H4 (cell line): Measurements from ENCODE around the gene CFAP46. TPM values are rescaled to one million over a fixed set of nuclear protein-coding genes. Genes with fewer than 3 reads are reported as not detected.
"Not testable (repeated sequence)": the region's sequence is repeated elsewhere in the genome, so short reads cannot be mapped to it uniquely, and the experiment has no call there.

Experiments
- DNase-seq: peaks from one replicate; pipeline ENCODE4 v3.0.0-alpha.2; 2015; ENCODE audit warnings: low spot score
- total RNA-seq: library from RNA; depleted of rRNA; stranded (reverse); fragments of >200 nt; shearing (Covaris generic); gene quantifications from 2 replicates; pipeline ENCODE4 v1.2.3, GENCODE V29; 2014

The CFAP46 gene
- total RNA-seq, 1 experiment from 2014 or later, result 4.8 TPM

DNA sequence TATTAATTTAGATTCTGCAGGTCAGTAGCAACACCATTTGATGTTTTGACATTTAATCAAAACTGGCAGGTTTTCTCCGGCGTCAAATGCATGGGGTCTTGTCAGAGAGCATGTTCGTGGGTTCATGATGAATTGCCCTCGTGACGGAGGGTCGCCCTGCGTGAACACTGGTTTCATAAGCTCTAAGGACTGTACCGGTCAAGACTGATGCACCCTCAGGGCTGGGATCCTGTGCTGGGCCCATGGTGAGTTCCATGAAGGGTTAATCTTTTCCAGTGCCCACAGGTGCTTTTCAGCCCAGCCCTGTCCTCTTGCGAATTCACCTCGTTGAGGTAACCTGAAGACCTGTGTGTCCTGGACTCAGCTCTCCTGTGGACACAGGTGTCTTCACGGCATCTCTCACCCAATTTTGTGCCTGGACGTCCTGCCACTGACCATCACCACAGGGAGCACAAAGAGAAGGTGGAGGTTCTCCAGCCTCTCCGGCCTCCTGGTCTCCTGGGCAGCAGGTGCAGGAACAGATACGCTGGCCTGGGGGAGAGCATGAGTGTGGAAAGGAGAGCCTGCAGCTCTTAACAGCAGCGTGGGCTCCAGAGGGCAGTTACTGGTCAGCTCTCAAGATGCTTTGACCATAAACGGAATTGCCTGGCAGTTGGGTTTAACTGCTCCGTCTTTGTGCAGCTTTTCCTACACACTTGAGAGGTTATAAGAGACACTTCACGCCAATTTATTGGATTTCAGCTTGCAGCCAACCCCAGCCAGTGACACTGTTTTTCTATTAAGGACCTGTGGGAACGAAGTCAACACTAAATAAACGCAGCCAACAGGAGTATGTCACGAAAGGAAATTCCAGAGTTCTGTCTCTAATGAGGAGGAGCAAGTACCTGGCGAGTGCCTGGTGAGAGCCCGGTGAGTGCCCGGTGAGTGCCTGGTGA is 37.4 kb upstream of the CFAP46 start:
- DNase-seq, result no peak

GRCh38 chr10:132978542-132978941 is 36.2 kb upstream of the CFAP46 start:
- no peak for DNase-seq

- DNase-seq, result no peak
These were observed 35.4 kb upstream of the CFAP46 start for GRCh38 chr10:132977807-132978206.

DNA sequence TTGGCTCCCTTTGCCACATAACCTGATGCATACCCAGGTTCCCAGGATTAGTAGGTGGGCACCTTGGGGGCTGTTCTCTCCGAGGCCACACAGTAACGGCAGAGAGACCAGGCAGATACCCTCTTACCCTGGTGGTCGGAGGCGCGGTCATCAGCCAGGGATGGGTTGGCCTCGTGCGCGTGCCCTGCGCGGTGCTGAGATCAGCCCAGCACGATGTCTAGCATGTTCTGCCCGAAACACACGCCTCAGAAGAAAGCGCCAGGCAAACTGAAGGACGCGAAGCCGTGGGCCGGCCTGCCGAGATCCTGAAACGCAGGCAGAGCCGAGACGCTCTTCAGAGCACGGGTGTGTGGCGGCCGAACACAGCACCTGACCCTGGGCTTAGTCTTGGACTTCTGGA is 34.7 kb upstream of the CFAP46 start:
- DNase-seq, result no peak

GRCh38 chr10:132975831-132976682 is 33.7 kb upstream of the CFAP46 start:
- no peak for DNase-seq

- no peak for DNase-seq
These were observed 32.8 kb upstream of the CFAP46 start for GRCh38 chr10:132974886-132975830.

- DNase-seq, result no peak
These were observed 32.0 kb upstream of the CFAP46 start for GRCh38 chr10:132974249-132974796.

DNA sequence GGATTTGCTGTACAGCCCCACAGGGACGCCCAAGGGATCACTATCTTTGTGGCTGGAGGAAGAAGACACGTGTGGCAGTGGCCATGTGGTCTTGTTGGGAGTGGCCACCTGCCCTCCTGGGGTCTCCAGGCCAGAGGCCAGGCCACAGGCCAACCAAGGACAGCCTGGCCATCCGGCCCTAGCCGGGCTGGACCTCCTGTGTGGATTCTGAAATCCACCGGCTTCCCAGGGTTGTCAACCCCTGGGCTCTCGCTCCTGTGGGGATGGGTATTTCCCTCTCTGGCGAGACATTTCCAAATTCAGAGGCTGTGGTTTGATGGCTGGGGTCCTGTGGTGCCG is 31.5 kb upstream of the CFAP46 start:
- no peak for DNase-seq

- DNase-seq, result no peak
These were observed 30.9 kb upstream of the CFAP46 start for GRCh38 chr10:132972986-132973902.

DNA sequence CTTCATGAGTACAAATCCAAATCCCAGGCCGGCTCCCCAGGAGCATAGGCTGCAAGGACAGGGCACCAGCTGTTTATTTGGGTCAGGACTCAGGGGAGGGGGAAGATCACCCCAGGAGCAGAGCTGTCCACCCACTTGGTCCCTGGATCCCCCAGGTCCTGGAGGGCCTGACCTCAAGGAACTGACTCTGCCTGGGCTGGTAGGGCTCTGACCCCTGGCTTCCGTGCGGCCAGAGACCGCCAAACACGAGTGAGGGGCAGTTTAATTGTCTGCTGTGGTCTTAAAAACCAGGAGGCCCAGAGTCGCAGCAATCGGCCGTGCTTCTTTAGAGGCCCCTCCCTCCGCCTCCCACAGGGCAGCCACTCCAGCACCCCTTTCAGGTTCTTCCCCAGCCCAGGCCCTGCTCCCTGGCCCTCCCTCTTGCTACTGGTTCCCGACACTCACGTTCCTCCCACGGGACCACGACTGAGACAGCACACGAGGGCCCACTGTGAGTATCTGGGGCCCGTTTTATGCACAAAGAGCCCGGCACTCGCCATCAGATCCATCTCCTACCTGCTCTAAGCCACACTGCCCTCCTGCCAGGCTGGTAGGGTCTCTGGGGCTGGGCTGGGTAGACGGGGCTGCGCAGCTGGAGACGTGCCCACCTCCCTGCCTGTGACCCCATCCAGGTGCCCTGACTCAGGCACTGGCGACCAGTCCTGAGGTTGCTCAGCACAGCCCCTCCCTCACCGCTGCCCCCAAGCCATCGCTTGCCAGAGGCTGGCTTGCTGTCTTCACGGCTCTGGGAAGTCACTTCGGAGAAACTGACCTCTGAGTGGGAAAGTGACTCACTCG is 30.0 kb upstream of the CFAP46 start:
- no peak for DNase-seq

DNA sequence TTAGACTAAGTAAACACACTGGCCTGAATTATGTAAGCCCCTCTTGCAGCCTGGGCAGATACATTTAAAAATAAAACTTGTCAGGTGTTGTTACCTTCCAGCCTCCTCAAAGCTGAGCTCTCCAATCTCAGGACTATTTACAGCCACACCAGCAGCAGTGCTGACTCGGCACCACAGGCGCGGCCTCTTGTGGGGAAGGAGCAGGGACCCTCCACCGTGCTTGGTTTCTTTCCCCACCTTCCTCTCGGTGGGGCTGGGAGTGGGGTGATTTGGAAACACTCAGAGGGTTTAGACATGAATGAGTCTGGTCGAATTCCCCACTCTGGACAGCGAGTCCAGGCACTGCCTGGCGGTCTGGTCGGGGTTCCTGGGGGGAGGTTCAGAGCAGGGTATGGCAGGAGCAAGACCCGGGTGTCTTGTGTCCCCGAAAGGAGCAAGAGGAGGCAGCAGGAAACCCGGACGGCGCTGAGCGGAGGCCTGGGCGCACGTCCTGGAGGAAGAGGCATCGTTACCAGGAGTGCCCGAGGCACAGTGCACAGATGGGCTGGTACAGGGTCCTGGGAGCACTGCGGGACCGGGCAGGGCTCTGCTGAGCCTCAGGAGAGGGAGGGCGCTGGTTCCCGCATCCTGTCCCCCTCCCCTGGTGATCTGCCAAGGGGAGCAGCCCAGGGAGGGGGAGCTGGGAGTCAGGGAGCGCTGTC is 29.2 kb upstream of the CFAP46 start:
- DNase-seq, result no peak

DNA sequence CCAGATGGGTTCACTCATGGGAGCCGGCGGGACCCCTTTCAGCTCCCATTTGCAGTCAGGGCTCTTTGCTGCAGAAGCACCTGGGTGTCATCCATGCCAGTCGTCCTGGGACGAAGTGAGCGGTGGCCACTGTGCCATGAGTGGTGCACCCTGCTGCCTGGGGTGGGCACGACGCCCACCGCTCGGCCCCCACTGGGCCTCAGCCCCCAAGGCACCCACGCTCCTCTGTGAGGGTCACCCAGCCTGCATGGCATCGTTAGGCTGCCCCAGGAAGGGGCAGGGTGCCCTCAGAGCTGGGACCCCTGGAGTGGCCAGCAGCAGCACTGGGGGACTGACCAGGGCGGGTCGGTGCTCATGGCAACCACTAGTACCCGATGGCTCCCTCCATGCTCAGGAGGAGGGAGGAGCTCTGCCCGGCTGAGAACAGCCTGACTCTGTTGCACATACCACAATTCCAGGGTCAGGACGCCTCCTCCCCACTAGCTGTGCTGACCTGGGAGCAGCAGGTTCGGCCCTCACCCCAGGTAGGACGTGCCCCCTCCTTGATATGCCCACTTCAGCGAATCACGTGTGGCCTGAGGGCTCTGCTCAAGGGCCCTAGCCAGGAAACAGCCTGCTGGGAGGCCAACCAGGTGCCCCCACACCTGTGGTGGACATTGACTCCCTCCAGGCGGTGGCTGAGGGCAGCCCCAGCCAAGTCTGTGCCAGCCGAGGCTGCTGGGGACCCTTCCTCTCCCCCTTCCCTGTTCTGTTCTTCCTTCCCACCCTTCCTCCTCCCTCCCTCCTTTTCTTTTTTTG is 28.5 kb upstream of the CFAP46 start:
- no peak for DNase-seq

GRCh38 chr10:132967540-132967939 is 25.2 kb upstream of the CFAP46 start:
- no peak for DNase-seq

DNA sequence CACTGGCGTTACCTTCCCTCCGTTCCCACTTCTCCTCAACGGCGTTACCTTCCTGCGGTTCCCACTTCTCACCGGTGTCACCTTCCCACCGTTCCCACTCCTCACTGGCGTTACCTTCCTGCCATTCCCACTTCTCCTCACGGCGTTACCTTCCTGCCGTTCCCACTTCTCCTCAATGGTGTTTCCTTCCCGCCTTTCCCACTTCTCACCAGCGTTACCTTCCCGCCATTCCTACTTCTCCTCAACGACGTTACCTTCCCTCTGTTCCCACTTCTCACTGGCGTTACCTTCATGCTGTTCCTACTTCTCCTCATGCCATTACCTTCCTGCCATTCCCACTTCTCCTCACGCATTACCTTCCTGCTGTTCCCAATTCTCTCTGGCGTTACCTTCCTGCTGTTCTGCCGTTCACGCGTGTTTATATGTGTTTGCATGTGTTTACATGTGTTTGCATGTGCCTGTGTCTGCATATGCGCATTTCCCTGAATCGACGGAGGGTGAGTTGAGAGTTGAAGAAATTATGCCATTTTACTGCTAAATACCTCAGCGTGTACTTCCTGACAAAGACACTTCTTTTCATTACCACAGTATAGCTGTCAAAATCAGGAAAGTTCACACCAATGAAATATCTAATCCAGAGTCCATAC is 23.2 kb upstream of the CFAP46 start:
- no peak for DNase-seq

- DNase-seq, result not testable (repeated sequence)
These were observed 22.5 kb upstream of the CFAP46 start for GRCh38 chr10:132964707-132965410.

DNA sequence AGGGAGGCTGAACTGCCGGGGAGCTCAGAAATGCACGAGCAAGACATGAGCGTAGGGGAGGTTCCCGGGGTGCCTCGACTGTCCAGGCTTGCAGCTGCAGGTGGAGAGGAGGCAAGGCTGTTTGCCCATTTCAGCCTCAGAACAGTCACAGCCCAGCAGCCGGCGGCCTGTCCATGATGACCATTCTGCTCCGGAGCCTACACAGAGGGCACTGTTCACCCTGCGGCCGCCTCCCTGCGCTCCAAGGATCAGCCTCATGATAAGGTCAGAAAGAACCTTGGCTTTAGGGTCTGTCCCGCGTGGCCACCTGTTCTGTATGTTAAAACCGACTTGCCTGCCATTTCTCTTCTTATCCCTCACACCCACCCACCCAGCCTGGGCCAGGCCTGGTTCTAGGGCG is 21.9 kb upstream of the CFAP46 start:
- no peak for DNase-seq
